K562 (cell line): Measurements from ENCODE around the gene SPOCK2. TPM values are rescaled to one million over a fixed set of nuclear protein-coding genes. Genes with fewer than 3 reads are reported as not detected.

Experiments used
- ARID3A ChIP-seq: IDR thresholded peaks from 2 replicates; pipeline ENCODE4 v1.6.1; 2012; ENCODE audit warnings: low read depth, low read length, improper control_type of control experiment, borderline replicate concordance
- ATF3 ChIP-seq, 2 experiments: fragments of 450-650 bp in 1 of 2; sonication (generic) in 1 of 2; formaldehyde crosslinking in 1 of 2; IDR thresholded peaks in 1 of 2; conservative IDR thresholded peaks in 1 of 2; 2 replicates each; pipeline versions ENCODE4 v1.6.1 to v1.8.1; 2016 to 2023; ENCODE audit warnings: mild to moderate bottlenecking in 2 of 2, moderate library complexity in 2 of 2, inconsistent platforms in 1 of 2, missing genetic modification reagents in 1 of 2
- ATF7 ChIP-seq: fragments of 450-650 bp; IDR thresholded peaks from 2 replicates; pipeline ENCODE4 v1.7.1; 2014; ENCODE audit warnings: mild to moderate bottlenecking, moderate library complexity
- CREB1 ChIP-seq, 2 experiments: sonication (generic) in 1 of 2; formaldehyde crosslinking in 1 of 2; IDR thresholded peaks; 2 replicates each; pipeline versions ENCODE4 v1.6.1 to v1.8.0; 2012 to 2022; ENCODE audit warnings: inconsistent platforms in 1 of 2, mild to moderate bottlenecking in 1 of 2, missing genetic modification reagents in 1 of 2, moderate library complexity in 1 of 2
- CTBP1 ChIP-seq: fragments of 450-650 bp; IDR thresholded peaks from 2 replicates; pipeline ENCODE4 v1.6.1; 2016; ENCODE audit warnings: borderline replicate concordance
- DDX20 ChIP-seq: fragments of 450-650 bp; IDR thresholded peaks from 2 replicates; pipeline ENCODE4 v1.6.1; 2016; ENCODE audit warnings: missing genetic modification characterization, low read depth, mild to moderate bottlenecking, missing compliant biosample characterization, moderate library complexity
- ESRRA ChIP-seq: fragments of 450-650 bp; IDR thresholded peaks from 2 replicates; pipeline ENCODE4 v1.6.1; 2014; ENCODE audit warnings: low read depth, mild to moderate bottlenecking, moderate library complexity, borderline replicate concordance
- GABPB1 ChIP-seq: sonication (generic); formaldehyde crosslinking; IDR thresholded peaks from 2 replicates; pipeline ENCODE4 v1.8.0; 2022; ENCODE audit warnings: mild to moderate bottlenecking, missing genetic modification reagents
- JUN ChIP-seq, 2 experiments: sonication (generic) in 1 of 2; formaldehyde crosslinking in 1 of 2; IDR thresholded peaks; 2 replicates each; pipeline versions ENCODE4 v1.6.1 to v1.8.0; 2012 to 2022; ENCODE audit warnings: borderline replicate concordance in 2 of 2, mild to moderate bottlenecking in 2 of 2, improper control_type of control experiment in 1 of 2, low read depth in 1 of 2, low read length in 1 of 2, missing genetic modification reagents in 1 of 2
- MEIS2 ChIP-seq: fragments of 450-650 bp; IDR thresholded peaks from 2 replicates; pipeline ENCODE4 v1.6.1; 2014; ENCODE audit warnings: mild to moderate bottlenecking; ENCODE audit not compliant: partially characterized antibody
- PKNOX1 ChIP-seq: fragments of 450-650 bp; IDR thresholded peaks from 2 replicates; pipeline ENCODE4 v1.6.1; 2016
- PML ChIP-seq: IDR thresholded peaks from 2 replicates; pipeline ENCODE4 v1.6.1; 2012; ENCODE audit warnings: low read length, inconsistent platforms
- POLR2AphosphoS5 ChIP-seq: IDR thresholded peaks from 2 replicates; pipeline ENCODE4 v1.6.1; 2011; ENCODE audit warnings: mild to moderate bottlenecking, low read depth, low read length, moderate library complexity; ENCODE audit not compliant: control insufficient read depth, insufficient read depth
- RBFOX2 ChIP-seq: fragments of 200-400 bp; formaldehyde crosslinking; IDR thresholded peaks from 2 replicates; pipeline ENCODE4 v1.6.1; 2017; ENCODE audit warnings: low read depth, mild to moderate bottlenecking, low read length, moderate library complexity
- ZBTB5 ChIP-seq: fragments of 450-650 bp; IDR thresholded peaks from 2 replicates; pipeline ENCODE4 v1.6.1; 2017; ENCODE audit warnings: antibody characterized with exemption
- ZNF449 ChIP-seq: fragments of 250-450 bp; sonication (Bioruptor Pico); IDR thresholded peaks from 2 replicates; pipeline ENCODE4 v1.8.0; 2022; ENCODE audit warnings: moderate library complexity, mild to moderate bottlenecking, inconsistent platforms
- ZNF79 ChIP-seq: fragments of 250-450 bp; sonication (Bioruptor Pico); IDR thresholded peaks from 2 replicates; pipeline ENCODE4 v1.4.0; 2020; ENCODE audit warnings: low read depth, mild to moderate bottlenecking, moderate library complexity
- polyA plus RNA-seq, 8 experiments: library from polyadenylated mRNA; depleted of rRNA in 4 of 8; stranded (reverse) in 5 of 8; unstranded in 3 of 8; fragments of >200 nt; fragmentation: Nextera tagmentation in 2 of 8; fragmentation: Illumina TruSeq in 1 of 8; extraction: Ambion mirVana in 2 of 8; extraction: Trizol in 1 of 8; gene quantifications; 2 replicates each; pipeline versions ENCODE4 v1.2.1 to v1.2.3, GENCODE V29; 2011 to 2014; ENCODE audit warnings: inconsistent platforms in 1 of 8, missing spikeins in 1 of 8
- total RNA-seq, 7 experiments: library from RNA; depleted of rRNA in 6 of 7; stranded (reverse); fragments of >200 nt in 6 of 7; fragmentation: Illumina TruSeq in 2 of 7; extraction: Trizol in 2 of 7; gene quantifications; 2 replicates each; pipeline versions ENCODE4 v1.2.1 to v1.2.3, GENCODE V29; 2011 to 2021; ENCODE audit warnings: low replicate concordance in 1 of 7

Gene SPOCK2
- total and polyA plus RNA-seq, 9 of the 15 experiments (the other 6 are each of a cell fraction or from before 2014, with no cell fraction given) = 0.04 to 0.86 (median 0.11) TPM; not detected in 2

- TF ChIP-seq ATF7 (peak; percentile 63; the same call in 1 of the 2 replicates), RBFOX2 (no peak), POLR2AphosphoS5 (no peak), DDX20 (no peak), CREB1 (IDR thresholded peaks at IDR 0.05) (no peak), CREB1 (CRISPR knock-in tag; IDR thresholded peaks at IDR 0.05) (no peak), ZNF449 (CRISPR knock-in tag) (no peak), MEIS2 (peak; percentile 49), JUN (IDR thresholded peaks at IDR 0.05; ENCODE audit: borderline replicate concordance, low read depth, low read length) (peak; percentile 56; the same call in 1 of the 2 replicates), JUN (CRISPR knock-in tag; IDR thresholded peaks at IDR 0.05; ENCODE audit: borderline replicate concordance) (no peak), ARID3A (no peak), GABPB1 (CRISPR knock-in tag) (no peak), PKNOX1 (peak; percentile 91), ESRRA (peak; percentile 65), ZBTB5 (no peak), ZNF79 (CRISPR knock-in tag) (no peak), CTBP1 (no peak), PML (no peak), ATF3 (IDR thresholded peaks at IDR 0.05) (peak; percentile 91), ATF3 (CRISPR knock-in tag; conservative IDR thresholded peaks at IDR 0.05) (no peak)
These were observed 19.4 kb downstream of the SPOCK2 start (continued) for GRCh38 chr10:72068901-72069446.
